HepG2 (cell line): ENCODE results near the gene PARP3. TPM values are rescaled to one million over a fixed set of nuclear protein-coding genes. Genes with fewer than 3 reads are reported as not detected.

Source experiments
- ATF7 ChIP-seq, 2 experiments: fragments of 450-650 bp in 1 of 2; sonication (generic) in 1 of 2; formaldehyde crosslinking in 1 of 2; IDR thresholded peaks; 2 replicates each; pipeline versions ENCODE4 v1.4.0 to v1.6.1; 2016 to 2020; ENCODE audit warnings: antibody characterized with exemption in 1 of 2, mild to moderate bottlenecking in 1 of 2, missing genetic modification reagents in 1 of 2
- CBX2 ChIP-seq, 2 experiments: fragments of 200-600 bp in 1 of 2; sonication (generic); formaldehyde crosslinking in 1 of 2; IDR thresholded peaks; 2 replicates each; pipeline versions ENCODE4 v1.7.0 to v1.8.1; 2018 to 2022; ENCODE audit warnings: low read depth in 2 of 2, low read length in 1 of 2, mild to moderate bottlenecking in 1 of 2, missing genetic modification reagents in 1 of 2
- CENPX ChIP-seq: sonication (generic); formaldehyde crosslinking; IDR thresholded peaks from 2 replicates; pipeline ENCODE4 v1.9.0; 2021; ENCODE audit warnings: mild to moderate bottlenecking, missing genetic modification reagents, moderate library complexity
- FOXM1 ChIP-seq: sonication (generic); formaldehyde crosslinking; IDR thresholded peaks from 2 replicates; pipeline ENCODE4 v1.5.0; 2020; ENCODE audit warnings: missing genetic modification reagents
- HOXA5 ChIP-seq: sonication (generic); formaldehyde crosslinking; IDR thresholded peaks from 2 replicates; pipeline ENCODE4 v1.4.0; 2020; ENCODE audit warnings: missing genetic modification reagents
- MBNL3 ChIP-seq: fragments of 250-450 bp; sonication (Bioruptor Pico); conservative IDR thresholded peaks from 2 replicates; pipeline ENCODE4 v1.8.0; 2022; ENCODE audit warnings: mild to moderate bottlenecking, inconsistent platforms
- ZNF746 ChIP-seq: sonication (generic); formaldehyde crosslinking; IDR thresholded peaks from 2 replicates; pipeline ENCODE4 v1.8.0; 2022; ENCODE audit warnings: mild to moderate bottlenecking, missing genetic modification reagents
- ZNF747 ChIP-seq: sonication (generic); formaldehyde crosslinking; IDR thresholded peaks from 2 replicates; pipeline ENCODE4 v1.8.1; 2023; ENCODE audit warnings: missing genetic modification reagents, mild to moderate bottlenecking, borderline replicate concordance
- polyA plus RNA-seq, 8 experiments: library from polyadenylated mRNA; depleted of rRNA in 3 of 8; stranded (reverse) in 7 of 8; unstranded in 1 of 8; fragments of >200 nt; fragmentation: Illumina TruSeq in 4 of 8; extraction: Trizol in 4 of 8; gene quantifications; 2 replicates each; pipeline versions ENCODE4 v1.2.1 to v1.2.3, GENCODE V29; 2011 to 2016; ENCODE audit warnings: low read depth in 4 of 8, missing spikeins in 1 of 8, mixed read lengths in 1 of 8; ENCODE audit not compliant: insufficient read depth in 1 of 8
- total RNA-seq, 5 experiments: library from RNA; depleted of rRNA; stranded (reverse); fragments of >200 nt; fragmentation: Illumina TruSeq; extraction: Trizol; gene quantifications; 2 replicates each; pipeline ENCODE4 v1.2.3, GENCODE V29; 2016; ENCODE audit warnings: low read depth in 1 of 5
- TF ChIP-seq, protein P1 (sequence below): sonication (generic); formaldehyde crosslinking; IDR thresholded peaks from 2 replicates; pipeline ENCODE4 v1.5.0; 2020; ENCODE audit warnings: missing genetic modification reagents
- TF ChIP-seq, protein P2 (sequence below): sonication (generic); formaldehyde crosslinking; IDR thresholded peaks from 2 replicates; pipeline ENCODE4 v1.4.0; 2020; ENCODE audit warnings: missing genetic modification reagents
- TF ChIP-seq, protein P3 (sequence below), 2 experiments: fragments of 450-650 bp in 1 of 2; sonication (generic) in 1 of 2; formaldehyde crosslinking; IDR thresholded peaks; 2 replicates each; pipeline versions ENCODE4 v1.5.0 to v1.8.0; 2020 to 2022; ENCODE audit warnings: mild to moderate bottlenecking in 1 of 2, missing genetic modification reagents in 1 of 2
- TF ChIP-seq, protein P4 (sequence below): sonication (generic); formaldehyde crosslinking; IDR thresholded peaks from 2 replicates; pipeline ENCODE4 v1.4.0; 2020; ENCODE audit warnings: missing genetic modification reagents, mild to moderate bottlenecking, borderline replicate concordance
- TF ChIP-seq, protein P5 (sequence below): sonication (generic); formaldehyde crosslinking; IDR thresholded peaks from 2 replicates; pipeline ENCODE4 v1.9.0; 2021; ENCODE audit warnings: missing genetic modification reagents, borderline replicate concordance
- TF ChIP-seq, protein P6 (sequence below): sonication (generic); formaldehyde crosslinking; conservative IDR thresholded peaks from 2 replicates; pipeline ENCODE4 v1.8.1; 2023; ENCODE audit warnings: missing genetic modification reagents

PARP3 gene
- total and polyA plus RNA-seq, 2 of the 13 experiments (the other 11 are each of a cell fraction or from before 2014, with no cell fraction given): 11.2 to 21.5 TPM

DNA sequence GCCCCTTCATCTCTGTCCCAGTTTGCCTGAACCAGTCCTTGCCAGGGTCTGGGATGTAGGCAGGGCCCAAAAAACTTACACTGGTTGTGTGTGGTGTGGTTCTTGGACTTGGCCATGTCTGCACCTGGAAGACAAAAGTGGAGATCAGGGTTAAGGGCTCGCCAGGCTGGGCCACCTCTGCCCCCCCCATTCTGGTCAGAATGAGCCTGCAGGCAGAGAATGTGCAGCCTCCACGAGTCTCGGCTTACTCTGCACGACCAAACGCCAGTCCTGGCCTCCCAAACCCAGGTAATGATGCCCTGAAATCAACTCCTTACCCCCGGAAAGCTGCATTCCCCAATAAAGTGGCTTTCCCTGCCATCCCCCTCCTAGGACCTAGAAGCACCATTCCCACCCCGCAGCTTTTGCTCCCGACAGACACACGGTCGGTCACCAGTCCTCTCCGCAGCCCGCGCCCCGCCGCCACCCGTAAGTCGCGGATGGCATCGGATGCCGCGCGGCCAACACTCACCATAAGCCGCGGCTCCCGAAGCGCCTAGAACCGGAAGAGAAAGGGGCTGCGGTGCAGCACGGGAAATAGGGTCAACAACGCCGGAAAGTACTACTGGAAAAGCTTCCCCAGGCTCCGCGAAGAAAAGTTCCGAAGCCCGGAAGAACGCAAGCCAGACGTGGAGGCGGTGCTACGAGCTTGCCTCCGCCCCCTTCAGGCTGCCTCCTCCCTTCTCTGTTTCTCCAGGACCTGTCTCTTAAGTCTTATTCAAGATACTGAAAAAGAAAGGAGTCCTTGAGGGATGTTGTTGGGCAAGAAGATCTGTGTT is 53.4 kb downstream of the PARP3 start, which contains the start of gene RPL29 (continued):
- TF ChIP-seq, protein P1, sequence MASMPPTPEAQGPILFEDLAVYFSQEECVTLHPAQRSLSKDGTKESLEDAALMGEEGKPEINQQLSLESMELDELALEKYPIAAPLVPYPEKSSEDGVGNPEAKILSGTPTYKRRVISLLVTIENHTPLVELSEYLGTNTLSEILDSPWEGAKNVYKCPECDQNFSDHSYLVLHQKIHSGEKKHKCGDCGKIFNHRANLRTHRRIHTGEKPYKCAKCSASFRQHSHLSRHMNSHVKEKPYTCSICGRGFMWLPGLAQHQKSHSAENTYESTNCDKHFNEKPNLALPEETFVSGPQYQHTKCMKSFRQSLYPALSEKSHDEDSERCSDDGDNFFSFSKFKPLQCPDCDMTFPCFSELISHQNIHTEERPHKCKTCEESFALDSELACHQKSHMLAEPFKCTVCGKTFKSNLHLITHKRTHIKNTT (CRISPR knock-in tag): no peak
- TF ChIP-seq CBX2 (IDR thresholded peaks at IDR 0.05; ENCODE audit: low read depth, low read length): no peak
- no peak for TF ChIP-seq CBX2 (CRISPR knock-in tag; IDR thresholded peaks at IDR 0.05; ENCODE audit: low read depth)
- TF ChIP-seq MBNL3 (CRISPR knock-in tag): no peak
- TF ChIP-seq, protein P2, sequence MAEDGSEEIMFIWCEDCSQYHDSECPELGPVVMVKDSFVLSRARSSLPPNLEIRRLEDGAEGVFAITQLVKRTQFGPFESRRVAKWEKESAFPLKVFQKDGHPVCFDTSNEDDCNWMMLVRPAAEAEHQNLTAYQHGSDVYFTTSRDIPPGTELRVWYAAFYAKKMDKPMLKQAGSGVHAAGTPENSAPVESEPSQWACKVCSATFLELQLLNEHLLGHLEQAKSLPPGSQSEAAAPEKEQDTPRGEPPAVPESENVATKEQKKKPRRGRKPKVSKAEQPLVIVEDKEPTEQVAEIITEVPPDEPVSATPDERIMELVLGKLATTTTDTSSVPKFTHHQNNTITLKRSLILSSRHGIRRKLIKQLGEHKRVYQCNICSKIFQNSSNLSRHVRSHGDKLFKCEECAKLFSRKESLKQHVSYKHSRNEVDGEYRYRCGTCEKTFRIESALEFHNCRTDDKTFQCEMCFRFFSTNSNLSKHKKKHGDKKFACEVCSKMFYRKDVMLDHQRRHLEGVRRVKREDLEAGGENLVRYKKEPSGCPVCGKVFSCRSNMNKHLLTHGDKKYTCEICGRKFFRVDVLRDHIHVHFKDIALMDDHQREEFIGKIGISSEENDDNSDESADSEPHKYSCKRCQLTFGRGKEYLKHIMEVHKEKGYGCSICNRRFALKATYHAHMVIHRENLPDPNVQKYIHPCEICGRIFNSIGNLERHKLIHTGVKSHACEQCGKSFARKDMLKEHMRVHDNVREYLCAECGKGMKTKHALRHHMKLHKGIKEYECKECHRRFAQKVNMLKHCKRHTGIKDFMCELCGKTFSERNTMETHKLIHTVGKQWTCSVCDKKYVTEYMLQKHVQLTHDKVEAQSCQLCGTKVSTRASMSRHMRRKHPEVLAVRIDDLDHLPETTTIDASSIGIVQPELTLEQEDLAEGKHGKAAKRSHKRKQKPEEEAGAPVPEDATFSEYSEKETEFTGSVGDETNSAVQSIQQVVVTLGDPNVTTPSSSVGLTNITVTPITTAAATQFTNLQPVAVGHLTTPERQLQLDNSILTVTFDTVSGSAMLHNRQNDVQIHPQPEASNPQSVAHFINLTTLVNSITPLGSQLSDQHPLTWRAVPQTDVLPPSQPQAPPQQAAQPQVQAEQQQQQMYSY (CRISPR knock-in tag): no peak
- TF ChIP-seq HOXA5: peak; percentile 93
- TF ChIP-seq CENPX (CRISPR knock-in tag): no peak
- TF ChIP-seq, protein P3, sequence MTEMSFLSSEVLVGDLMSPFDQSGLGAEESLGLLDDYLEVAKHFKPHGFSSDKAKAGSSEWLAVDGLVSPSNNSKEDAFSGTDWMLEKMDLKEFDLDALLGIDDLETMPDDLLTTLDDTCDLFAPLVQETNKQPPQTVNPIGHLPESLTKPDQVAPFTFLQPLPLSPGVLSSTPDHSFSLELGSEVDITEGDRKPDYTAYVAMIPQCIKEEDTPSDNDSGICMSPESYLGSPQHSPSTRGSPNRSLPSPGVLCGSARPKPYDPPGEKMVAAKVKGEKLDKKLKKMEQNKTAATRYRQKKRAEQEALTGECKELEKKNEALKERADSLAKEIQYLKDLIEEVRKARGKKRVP (CRISPR knock-in tag; IDR thresholded peaks at IDR 0.05): peak in 1 of 2 experiments; percentile 68; a peak in 1 of 4 replicates
- TF ChIP-seq, protein P4, sequence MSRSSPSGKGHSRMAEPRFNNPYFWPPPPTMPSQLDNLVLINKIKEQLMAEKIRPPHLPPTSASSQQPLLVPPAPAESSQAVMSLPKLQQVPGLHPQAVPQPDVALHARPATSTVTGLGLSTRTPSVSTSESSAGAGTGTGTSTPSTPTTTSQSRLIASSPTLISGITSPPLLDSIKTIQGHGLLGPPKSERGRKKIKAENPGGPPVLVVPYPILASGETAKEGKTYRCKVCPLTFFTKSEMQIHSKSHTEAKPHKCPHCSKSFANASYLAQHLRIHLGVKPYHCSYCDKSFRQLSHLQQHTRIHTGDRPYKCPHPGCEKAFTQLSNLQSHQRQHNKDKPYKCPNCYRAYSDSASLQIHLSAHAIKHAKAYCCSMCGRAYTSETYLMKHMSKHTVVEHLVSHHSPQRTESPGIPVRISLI: peak; percentile 70; the same call in 1 of the 2 replicates
- TF ChIP-seq ZNF747 (CRISPR knock-in tag): peak; percentile 74; the same call in 1 of the 2 replicates
- TF ChIP-seq, protein P5, sequence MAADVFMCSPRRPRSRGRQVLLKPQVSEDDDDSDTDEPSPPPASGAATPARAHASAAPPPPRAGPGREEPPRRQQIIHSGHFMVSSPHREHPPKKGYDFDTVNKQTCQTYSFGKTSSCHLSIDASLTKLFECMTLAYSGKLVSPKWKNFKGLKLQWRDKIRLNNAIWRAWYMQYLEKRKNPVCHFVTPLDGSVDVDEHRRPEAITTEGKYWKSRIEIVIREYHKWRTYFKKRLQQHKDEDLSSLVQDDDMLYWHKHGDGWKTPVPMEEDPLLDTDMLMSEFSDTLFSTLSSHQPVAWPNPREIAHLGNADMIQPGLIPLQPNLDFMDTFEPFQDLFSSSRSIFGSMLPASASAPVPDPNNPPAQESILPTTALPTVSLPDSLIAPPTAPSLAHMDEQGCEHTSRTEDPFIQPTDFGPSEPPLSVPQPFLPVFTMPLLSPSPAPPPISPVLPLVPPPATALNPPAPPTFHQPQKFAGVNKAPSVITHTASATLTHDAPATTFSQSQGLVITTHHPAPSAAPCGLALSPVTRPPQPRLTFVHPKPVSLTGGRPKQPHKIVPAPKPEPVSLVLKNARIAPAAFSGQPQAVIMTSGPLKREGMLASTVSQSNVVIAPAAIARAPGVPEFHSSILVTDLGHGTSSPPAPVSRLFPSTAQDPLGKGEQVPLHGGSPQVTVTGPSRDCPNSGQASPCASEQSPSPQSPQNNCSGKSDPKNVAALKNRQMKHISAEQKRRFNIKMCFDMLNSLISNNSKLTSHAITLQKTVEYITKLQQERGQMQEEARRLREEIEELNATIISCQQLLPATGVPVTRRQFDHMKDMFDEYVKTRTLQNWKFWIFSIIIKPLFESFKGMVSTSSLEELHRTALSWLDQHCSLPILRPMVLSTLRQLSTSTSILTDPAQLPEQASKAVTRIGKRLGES (CRISPR knock-in tag): peak; percentile 61; the same call in 1 of the 2 replicates
- TF ChIP-seq ATF7 (IDR thresholded peaks at IDR 0.05): no peak
- no peak for TF ChIP-seq ATF7 (CRISPR knock-in tag; IDR thresholded peaks at IDR 0.05)
- TF ChIP-seq FOXM1 (CRISPR knock-in tag): 0 out of 2 replicates have a peak, but pooled peaks have one; percentile 24
- TF ChIP-seq, protein P6, sequence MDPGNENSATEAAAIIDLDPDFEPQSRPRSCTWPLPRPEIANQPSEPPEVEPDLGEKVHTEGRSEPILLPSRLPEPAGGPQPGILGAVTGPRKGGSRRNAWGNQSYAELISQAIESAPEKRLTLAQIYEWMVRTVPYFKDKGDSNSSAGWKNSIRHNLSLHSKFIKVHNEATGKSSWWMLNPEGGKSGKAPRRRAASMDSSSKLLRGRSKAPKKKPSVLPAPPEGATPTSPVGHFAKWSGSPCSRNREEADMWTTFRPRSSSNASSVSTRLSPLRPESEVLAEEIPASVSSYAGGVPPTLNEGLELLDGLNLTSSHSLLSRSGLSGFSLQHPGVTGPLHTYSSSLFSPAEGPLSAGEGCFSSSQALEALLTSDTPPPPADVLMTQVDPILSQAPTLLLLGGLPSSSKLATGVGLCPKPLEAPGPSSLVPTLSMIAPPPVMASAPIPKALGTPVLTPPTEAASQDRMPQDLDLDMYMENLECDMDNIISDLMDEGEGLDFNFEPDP (CRISPR knock-in tag): no peak
- TF ChIP-seq ZNF746 (CRISPR knock-in tag): peak; percentile 39; the same call in 1 of the 2 replicates
